ENCODE data around the gene CHCHD6.

CHCHD6 gene

GRCh38 chr3:126908752-126909275 lies 204.8 kb downstream of the CHCHD6 start:
- TF ChIP-seq CTCF (conservative IDR thresholded peaks at IDR 0.05; ENCODE audit: control insufficient read depth, insufficient read depth, low read depth, low read length), result no peak
- no peak overlapping the region for H3K4me3 ChIP-seq (ENCODE audit: control insufficient read depth, low read depth, low read length)
- no peak for DNase-seq (ENCODE audit: low read depth)

DNA sequence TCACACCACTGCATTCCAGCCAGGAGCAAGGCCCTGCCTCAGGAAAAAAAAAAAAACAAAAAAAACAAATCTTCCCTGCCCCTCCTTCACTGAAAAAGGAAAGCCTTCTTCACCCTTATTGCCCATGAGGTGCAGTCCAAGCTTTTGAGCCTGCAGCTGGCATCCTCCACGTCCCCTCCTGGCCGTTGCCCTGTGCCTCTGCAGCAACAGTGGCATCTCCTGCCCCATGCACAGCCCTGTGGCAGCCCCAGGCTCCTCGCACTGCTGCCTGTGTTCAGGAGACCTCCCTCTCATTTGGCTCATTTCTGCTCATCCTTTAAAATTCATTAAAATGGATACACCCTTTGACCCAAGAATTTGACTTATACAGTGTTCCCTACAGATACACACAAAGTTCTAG lies 206.2 kb downstream of the CHCHD6 start:
- no peak for TF ChIP-seq CTCF (conservative IDR thresholded peaks at IDR 0.05; ENCODE audit: control insufficient read depth, insufficient read depth, low read depth, low read length)
- DNase-seq (ENCODE audit: low read depth), result no peak
- no peak overlapping the region for H3K4me3 ChIP-seq (ENCODE audit: control insufficient read depth, low read depth, low read length)

GRCh38 chr3:126911162-126912026 lies 207.4 kb downstream of the CHCHD6 start:
- no peak for TF ChIP-seq CTCF (conservative IDR thresholded peaks at IDR 0.05; ENCODE audit: control insufficient read depth, insufficient read depth, low read depth, low read length)
- no peak overlapping the region for H3K4me3 ChIP-seq (ENCODE audit: control insufficient read depth, low read depth, low read length)
- peak; percentile 98 for DNase-seq (ENCODE audit: low read depth)

GRCh38 chr3:126912027-126912422 lies 208.0 kb downstream of the CHCHD6 start:
- H3K4me3 ChIP-seq (ENCODE audit: control insufficient read depth, low read depth, low read length), result no peak overlapping the region
- DNase-seq (ENCODE audit: low read depth), result no peak

DNA sequence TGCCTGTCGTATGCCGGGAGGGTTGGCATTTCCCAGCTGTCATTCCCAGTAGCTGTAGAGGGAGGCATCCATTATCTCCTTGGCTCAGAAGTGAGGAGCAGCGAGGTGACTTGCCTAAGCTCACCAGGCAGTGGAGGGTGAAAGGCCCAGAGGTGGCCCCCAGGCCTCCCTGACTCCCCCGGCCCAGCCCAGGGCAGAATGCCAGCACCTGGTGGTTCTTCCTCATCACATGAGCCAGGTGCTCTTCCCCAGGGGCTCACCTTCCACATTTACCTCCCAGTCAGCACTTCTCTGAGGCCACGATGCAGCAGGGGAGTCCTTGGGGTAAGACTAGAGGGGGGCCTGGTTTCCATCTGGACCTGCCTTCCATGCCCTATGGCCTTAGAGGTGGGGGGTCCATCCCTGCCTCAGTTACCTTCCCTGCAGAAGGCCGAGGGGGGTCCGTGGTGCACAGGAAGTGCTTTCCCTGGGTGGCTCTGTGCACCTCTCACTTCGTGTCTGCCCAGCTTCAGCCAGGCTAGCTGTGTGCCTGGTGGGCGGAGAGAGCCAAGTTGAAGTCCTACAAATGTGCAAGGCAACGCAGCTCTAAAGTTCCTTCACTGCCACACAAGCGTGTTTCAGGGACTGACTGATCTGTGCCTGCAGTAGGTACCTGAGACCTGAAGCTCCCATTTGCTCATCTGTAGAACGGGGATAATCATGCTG lies 208.6 kb downstream of the CHCHD6 start:
- H3K4me3 ChIP-seq (ENCODE audit: control insufficient read depth, low read depth, low read length), result no peak overlapping the region
- no peak for DNase-seq (ENCODE audit: low read depth)
- no peak for TF ChIP-seq CTCF (conservative IDR thresholded peaks at IDR 0.05; ENCODE audit: control insufficient read depth, insufficient read depth, low read depth, low read length)

More at GRCh38 chr3:126912027-126912422, 208.0 kb downstream of the CHCHD6 start:
- no peak for TF ChIP-seq CTCF (conservative IDR thresholded peaks at IDR 0.05; ENCODE audit: control insufficient read depth, insufficient read depth, low read depth, low read length)

DNA sequence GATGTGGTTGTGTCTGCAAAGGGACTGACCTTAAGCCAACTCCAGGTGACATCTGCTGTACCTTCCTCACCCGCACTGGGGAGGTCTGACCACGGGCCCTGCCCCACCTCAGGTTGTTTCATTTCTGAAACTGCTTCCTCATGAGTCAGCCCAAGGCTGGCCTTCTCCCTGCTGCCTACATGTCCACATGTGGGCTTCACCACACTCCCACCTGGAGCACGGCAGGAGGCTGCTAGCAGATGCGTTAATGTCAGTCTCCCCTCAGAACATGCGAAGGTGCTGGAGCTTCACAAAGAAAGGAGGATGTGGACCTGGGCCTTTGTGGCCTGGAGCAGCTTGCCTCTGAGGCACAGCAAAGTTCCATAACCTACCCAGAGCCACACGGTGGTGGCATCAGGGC lies 209.5 kb downstream of the CHCHD6 start:
- no peak for DNase-seq (ENCODE audit: low read depth)
- no peak overlapping the region for H3K4me3 ChIP-seq (ENCODE audit: control insufficient read depth, low read depth, low read length)
- no peak for TF ChIP-seq CTCF (conservative IDR thresholded peaks at IDR 0.05; ENCODE audit: control insufficient read depth, insufficient read depth, low read depth, low read length)
